SK-N-MC (cell line): ENCODE data around the gene SH2D3A.

Experiments
- DNase-seq: peaks from one replicate; pipeline ENCODE4 v3.0.0-alpha.2; 2011; ENCODE audit warnings: low read depth, low spot score
- H3K27ac ChIP-seq: fragments of 200-600 bp; sonication (generic); 2 replicates; pipeline ENCODE4 v1.5.1; 2016; ENCODE audit warnings: mixed run types
- H3K36me3 ChIP-seq: fragments of 200-600 bp; sonication (generic); 2 replicates; pipeline ENCODE4 v1.6.1; 2017; ENCODE audit warnings: antibody characterized with exemption, low read length, mixed read lengths; ENCODE audit not compliant: insufficient read depth
- H3K4me3 ChIP-seq: fragments of 200-600 bp; sonication (generic); 2 replicates; pipeline ENCODE4 v1.5.1; 2016
- H3K9ac ChIP-seq: fragments of 200-600 bp; sonication (generic); 2 replicates; pipeline ENCODE4 v1.8.0; 2017; ENCODE audit warnings: mixed run types, mixed read lengths; ENCODE audit not compliant: insufficient read length
- H3K9me3 ChIP-seq: fragments of 200-600 bp; sonication (generic); 2 replicates; pipeline ENCODE4 v1.6.1; 2017; ENCODE audit warnings: low read depth, mild to moderate bottlenecking, antibody characterized with exemption, low read length, moderate library complexity, mixed read lengths
- EZH2 ChIP-seq: fragments of 200-600 bp; sonication (generic); IDR thresholded peaks from one replicate; pipeline ENCODE4 v1.6.1; 2017; ENCODE audit warnings: antibody characterized with exemption
- FOXP2 ChIP-seq: optimal IDR thresholded peaks from 2 replicates; pipeline ENCODE3; 2011; ENCODE audit warnings: mild to moderate bottlenecking, moderate library complexity; ENCODE audit not compliant: insufficient read depth; ENCODE audit errors: extremely low read length, control extremely low read depth
- POLR2AphosphoS5 ChIP-seq: IDR thresholded peaks from 2 replicates; pipeline ENCODE4 v1.6.1; 2012; ENCODE audit warnings: mild to moderate bottlenecking, low read depth, low read length, borderline replicate concordance

The SH2D3A gene

GRCh38 chr19:6716610-6716970, 50.6 kb downstream of the SH2D3A start:
- Histone ChIP-seq H3K4me3 (no peak overlapping the region), H3K27ac (no peak overlapping the region), H3K9ac (no peak overlapping the region), H3K9me3 (no peaks in the 10 kb centered on the region), H3K36me3 (no peaks in the 10 kb centered on the region)
- TF ChIP-seq POLR2AphosphoS5 (no peak), EZH2 (no peak), FOXP2 (no peak)
- no peak for DNase-seq

DNA sequence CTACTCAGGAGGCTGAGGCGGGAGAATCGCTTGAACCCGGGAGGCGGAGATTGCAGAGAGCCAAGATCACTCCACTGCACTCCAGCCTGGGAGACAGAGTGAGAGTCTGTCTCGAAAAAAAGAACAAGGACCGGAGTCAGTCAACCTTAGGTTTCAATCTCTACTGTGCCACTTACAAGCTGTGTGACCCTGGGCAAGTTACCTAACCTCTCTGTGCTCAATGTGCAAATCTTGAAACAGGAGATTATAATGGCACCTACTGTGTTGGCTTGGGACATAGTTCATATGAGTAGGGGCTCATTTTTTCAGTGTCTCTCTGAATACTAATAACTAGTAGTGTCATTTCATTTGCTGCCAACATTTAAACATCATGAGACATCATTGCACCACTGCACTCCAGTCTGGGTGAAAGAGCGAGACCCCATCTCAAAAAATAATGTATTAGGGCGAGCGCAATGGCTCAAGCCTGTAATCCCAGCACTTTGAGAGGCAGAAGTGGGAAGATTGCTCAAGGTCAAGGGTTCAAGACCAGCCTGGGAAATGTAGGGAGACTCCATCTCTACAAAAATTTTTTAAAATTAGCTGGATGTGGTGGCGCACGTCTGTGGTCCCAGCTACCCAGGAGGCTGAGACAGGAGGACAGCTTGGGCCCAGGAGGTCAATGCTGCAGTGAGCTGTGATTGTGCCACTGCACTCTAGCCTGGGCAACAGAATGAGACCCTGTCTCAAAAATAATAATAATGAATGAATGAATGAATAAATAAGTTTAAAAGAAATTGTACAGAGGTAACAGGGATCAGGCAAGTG, 52.3 kb downstream of the SH2D3A start:
- Histone ChIP-seq H3K36me3 (no peaks in the 10 kb centered on the region), H3K9me3 (no peaks in the 10 kb centered on the region), H3K4me3 (no peak overlapping the region), H3K27ac (no peak overlapping the region), H3K9ac (no peak overlapping the region)
- TF ChIP-seq POLR2AphosphoS5 (no peak), EZH2 (no peak), FOXP2 (no peak)
- DNase-seq = no peak

GRCh38 chr19:6713773-6714692, 53.2 kb downstream of the SH2D3A start:
- no peaks in the 10 kb centered on the region for H3K9me3 ChIP-seq
- DNase-seq = no peak
- no peak overlapping the region for H3K27ac ChIP-seq
- no peak overlapping the region for H3K9ac ChIP-seq
- no peak overlapping the region for H3K4me3 ChIP-seq
- no peak for TF ChIP-seq FOXP2
- no peak for TF ChIP-seq EZH2
- TF ChIP-seq POLR2AphosphoS5 = no peak
- H3K36me3 ChIP-seq = no peaks in the 10 kb centered on the region

DNA sequence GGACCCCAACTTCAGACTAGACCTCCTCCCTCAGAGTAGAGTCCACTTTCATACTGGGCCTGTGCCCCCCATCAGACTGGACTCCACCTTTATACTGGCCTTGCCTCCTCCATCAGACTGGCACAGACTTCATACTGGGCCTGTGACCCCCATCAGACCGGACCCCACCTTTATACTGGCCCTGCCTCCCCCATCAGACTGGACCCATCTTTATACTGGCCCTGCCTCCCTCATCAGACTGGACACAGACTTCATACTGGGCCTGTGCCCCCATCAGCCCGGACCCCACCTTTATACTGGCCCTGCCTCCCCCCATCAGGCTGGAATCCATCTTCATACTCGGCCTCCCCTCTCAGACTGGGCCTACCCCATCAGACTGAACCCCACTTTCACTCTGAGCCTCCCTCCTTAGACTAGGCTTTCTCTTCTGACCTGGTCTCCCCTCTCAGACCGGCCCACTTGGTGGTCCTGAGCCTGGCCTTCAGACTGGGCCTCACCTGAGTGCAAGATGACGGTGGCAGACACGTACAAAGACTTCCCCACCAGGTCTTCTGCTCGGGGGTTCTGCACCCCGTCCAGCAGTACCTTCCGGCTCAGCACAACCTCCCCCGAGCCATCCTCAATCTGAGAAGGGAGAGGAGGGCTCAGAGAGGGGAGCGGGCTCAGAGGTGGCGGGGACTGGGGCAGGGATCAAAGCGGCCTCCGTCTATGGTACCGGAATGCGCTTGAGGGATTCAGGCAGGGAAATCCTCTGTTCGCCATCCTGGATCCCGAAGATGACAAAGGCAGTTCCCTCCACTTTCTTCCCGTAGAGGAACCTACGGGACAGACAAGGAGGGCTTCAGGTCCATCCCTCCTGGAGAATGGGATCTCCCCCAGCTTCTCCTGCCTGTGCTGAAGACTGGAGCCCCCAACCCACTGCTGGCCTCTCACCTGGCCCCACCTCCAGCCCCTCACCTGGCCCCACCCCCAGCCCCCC, 54.3 kb downstream of the SH2D3A start:
- no peak overlapping the region for H3K27ac ChIP-seq
- no peaks in the 10 kb centered on the region for H3K9me3 ChIP-seq
- H3K36me3 ChIP-seq = no peaks in the 10 kb centered on the region
- TF ChIP-seq EZH2 = no peak
- H3K9ac ChIP-seq = no peak overlapping the region
- no peak for DNase-seq
- H3K4me3 ChIP-seq = no peak overlapping the region

GRCh38 chr19:6712231-6712630, 55.0 kb downstream of the SH2D3A start:
- no peak for DNase-seq
- TF ChIP-seq EZH2 (no peak), FOXP2 (no peak), POLR2AphosphoS5 (no peak)
- no peaks in the 10 kb centered on the region for H3K9me3 ChIP-seq
- no peaks in the 10 kb centered on the region for H3K36me3 ChIP-seq
- no peak overlapping the region for H3K4me3 ChIP-seq
- no peak overlapping the region for H3K27ac ChIP-seq
- no peak overlapping the region for H3K9ac ChIP-seq

GRCh38 chr19:6711605-6712004, 55.6 kb downstream of the SH2D3A start:
- H3K9me3 ChIP-seq = no peaks in the 10 kb centered on the region
- no peak overlapping the region for H3K4me3 ChIP-seq
- no peak overlapping the region for H3K27ac ChIP-seq
- H3K9ac ChIP-seq = no peak overlapping the region
- DNase-seq = no peak
- no peaks in the 10 kb centered on the region for H3K36me3 ChIP-seq
- TF ChIP-seq POLR2AphosphoS5 (no peak), FOXP2 (no peak), EZH2 (no peak)

DNA sequence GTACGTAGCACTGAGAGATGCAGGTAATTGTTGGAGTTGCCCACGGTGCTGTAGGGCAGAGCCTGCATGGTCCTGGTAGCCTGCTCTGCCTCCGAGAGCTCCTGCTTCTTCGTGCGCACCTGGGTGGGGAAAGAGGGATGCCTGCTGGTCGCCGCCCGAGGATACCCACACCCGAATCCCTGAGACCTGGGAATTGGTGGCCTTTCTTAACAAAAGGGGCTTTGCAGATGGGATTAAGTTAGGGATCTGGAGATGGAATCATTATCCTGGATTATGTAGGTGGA, 56.2 kb downstream of the SH2D3A start:
- H3K36me3 ChIP-seq = no peaks in the 10 kb centered on the region
- no peak for TF ChIP-seq FOXP2
- TF ChIP-seq EZH2 = no peak
- TF ChIP-seq POLR2AphosphoS5 = no peak
- H3K4me3 ChIP-seq = no peak overlapping the region
- no peak overlapping the region for H3K27ac ChIP-seq
- H3K9me3 ChIP-seq = no peaks in the 10 kb centered on the region
- no peak for DNase-seq
- no peak overlapping the region for H3K9ac ChIP-seq
